Testis (tissue), 2 donors: ENCODE data around the gene IFITM1.

Source experiments
- CTCF ChIP-seq, 3 experiments: fragments of 450-650 bp in 2 of 3; fragments of 200-600 bp in 1 of 3; sonication (generic) in 1 of 3; IDR thresholded peaks; one replicate each; pipeline ENCODE4 v1.5.1; 2016 to 2019; ENCODE audit warnings: antibody characterized with exemption in 3 of 3, mild to moderate bottlenecking in 2 of 3, moderate library complexity in 1 of 3
- POLR2A ChIP-seq: fragments of 450-650 bp; IDR thresholded peaks from one replicate; pipeline ENCODE4 v1.6.1; 2017; ENCODE audit warnings: antibody characterized with exemption, mild to moderate bottlenecking, moderate library complexity

GRCh38 chr11:336659-337198 is 22.9 kb downstream of the IFITM1 start:
- TF ChIP-seq POLR2A (no peak), CTCF (IDR thresholded peaks at IDR 0.05) (no peak)
